Measurements from ENCODE around the gene AVP.

DNA sequence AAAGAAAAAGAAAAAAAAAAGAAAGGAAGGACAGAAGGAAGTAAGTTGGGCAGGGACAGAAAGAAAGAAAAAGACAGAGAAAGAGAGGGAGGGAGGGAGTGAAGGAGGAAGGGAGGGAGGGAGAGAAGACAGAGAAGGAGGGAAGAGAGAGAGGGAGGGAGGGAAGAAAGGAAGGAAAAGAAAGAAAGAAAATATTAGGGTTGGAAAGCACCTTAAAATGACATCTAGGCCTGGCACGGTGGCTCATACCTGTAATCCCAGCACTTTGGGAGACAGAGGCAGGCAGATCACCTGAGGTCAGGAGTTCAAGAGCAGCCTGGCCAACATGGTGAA, 42.0 kb upstream of the AVP start:
- TF ChIP-seq, protein P1, sequence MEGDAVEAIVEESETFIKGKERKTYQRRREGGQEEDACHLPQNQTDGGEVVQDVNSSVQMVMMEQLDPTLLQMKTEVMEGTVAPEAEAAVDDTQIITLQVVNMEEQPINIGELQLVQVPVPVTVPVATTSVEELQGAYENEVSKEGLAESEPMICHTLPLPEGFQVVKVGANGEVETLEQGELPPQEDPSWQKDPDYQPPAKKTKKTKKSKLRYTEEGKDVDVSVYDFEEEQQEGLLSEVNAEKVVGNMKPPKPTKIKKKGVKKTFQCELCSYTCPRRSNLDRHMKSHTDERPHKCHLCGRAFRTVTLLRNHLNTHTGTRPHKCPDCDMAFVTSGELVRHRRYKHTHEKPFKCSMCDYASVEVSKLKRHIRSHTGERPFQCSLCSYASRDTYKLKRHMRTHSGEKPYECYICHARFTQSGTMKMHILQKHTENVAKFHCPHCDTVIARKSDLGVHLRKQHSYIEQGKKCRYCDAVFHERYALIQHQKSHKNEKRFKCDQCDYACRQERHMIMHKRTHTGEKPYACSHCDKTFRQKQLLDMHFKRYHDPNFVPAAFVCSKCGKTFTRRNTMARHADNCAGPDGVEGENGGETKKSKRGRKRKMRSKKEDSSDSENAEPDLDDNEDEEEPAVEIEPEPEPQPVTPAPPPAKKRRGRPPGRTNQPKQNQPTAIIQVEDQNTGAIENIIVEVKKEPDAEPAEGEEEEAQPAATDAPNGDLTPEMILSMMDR (IDR thresholded peaks at IDR 0.05), result no peak
- no peak for TF ChIP-seq POLR2A (IDR thresholded peaks at IDR 0.05)

All from body of pancreas (tissue), 4 donors.